Umbilical cord (tissue), 2 donors: ENCODE measurements around the gene VSTM5. TPM values are rescaled to one million over a fixed set of nuclear protein-coding genes. Genes with fewer than 3 reads are reported as not detected.
A peak's percentile ranks its signal among the peaks of the same experiment; 100 is the strongest.
"Not testable (repeated sequence)": the region's sequence is repeated elsewhere in the genome, so short reads cannot be mapped to it uniquely, and the experiment has no call there.

Source experiments
- DNase-seq: peaks from one replicate; pipeline ENCODE4 v3.0.0-alpha.2; 2015; ENCODE audit warnings: low spot score
- total RNA-seq: library from RNA; depleted of rRNA; stranded (reverse); fragments of >200 nt; gene quantifications from one replicate; pipeline ENCODE4 v1.2.3, GENCODE V29; 2014; ENCODE audit warnings: low replicate concordance; ENCODE audit not compliant: insufficient read depth

Gene VSTM5, protein sequence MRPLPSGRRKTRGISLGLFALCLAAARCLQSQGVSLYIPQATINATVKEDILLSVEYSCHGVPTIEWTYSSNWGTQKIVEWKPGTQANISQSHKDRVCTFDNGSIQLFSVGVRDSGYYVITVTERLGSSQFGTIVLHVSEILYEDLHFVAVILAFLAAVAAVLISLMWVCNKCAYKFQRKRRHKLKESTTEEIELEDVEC
- 5.3 TPM for total RNA-seq

DNA sequence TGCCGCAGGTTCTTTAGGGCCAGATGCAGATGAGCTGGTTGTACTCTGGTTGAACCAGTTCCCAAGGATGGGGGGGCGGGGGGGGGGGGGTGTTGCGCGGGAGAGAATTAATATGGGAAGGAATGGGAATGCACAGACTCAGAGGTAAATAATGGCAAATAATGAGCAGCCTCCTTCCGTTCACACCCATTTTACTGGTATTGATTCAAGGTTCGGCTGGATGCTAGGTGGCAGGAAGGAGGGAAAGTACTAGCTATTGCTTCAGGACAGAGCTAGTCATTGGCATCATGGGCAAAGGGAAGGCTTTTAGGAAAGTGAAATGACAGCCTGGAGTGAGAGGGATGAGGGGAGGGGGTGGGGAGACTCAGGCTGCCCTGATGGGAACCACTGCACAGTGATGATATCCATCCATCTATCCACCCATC is at the start of gene VSTM5:
VSTM5 (minus strand) TSS at position 25 of the 425 bp plus-strand sequence. CDS start 116 bp downstream, outside the sequence.
- no peak for DNase-seq

DNA sequence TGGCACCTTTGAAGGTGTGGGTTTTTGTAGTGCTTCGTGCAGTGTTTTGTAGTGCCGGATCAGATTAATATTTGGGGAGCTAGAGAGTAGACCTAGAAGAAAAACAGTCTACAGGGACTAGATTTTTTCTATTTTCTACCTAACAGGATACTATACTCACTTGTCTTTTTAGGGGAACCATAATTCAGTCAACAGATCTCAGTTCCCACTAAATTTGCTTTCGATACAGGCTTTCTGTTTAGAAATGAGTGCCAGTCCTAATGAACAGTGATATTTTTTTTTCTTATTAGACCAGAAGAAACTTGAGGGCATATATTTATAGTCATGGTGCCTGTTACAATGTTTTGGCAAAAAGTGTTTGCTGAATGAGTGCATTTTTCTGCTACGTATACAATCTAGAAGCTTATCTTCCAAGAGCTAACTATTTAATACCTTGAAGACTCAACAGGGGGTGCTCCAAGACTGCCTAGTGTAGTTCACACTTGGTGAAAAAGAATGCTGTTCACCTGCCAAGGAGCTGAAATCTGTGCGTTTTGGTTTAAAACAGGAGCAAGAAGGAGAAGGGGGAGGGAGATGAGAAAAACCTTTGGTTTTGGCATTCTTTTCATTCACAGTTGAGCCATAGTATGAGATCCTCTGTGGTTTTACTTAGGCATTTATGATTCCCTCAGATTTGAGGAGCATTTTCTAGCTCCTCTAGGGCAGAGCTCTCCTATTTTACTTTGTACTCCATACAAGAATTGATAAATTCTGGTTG is 44.9 kb upstream of the VSTM5 start:
- peak; percentile 79 for DNase-seq

DNA sequence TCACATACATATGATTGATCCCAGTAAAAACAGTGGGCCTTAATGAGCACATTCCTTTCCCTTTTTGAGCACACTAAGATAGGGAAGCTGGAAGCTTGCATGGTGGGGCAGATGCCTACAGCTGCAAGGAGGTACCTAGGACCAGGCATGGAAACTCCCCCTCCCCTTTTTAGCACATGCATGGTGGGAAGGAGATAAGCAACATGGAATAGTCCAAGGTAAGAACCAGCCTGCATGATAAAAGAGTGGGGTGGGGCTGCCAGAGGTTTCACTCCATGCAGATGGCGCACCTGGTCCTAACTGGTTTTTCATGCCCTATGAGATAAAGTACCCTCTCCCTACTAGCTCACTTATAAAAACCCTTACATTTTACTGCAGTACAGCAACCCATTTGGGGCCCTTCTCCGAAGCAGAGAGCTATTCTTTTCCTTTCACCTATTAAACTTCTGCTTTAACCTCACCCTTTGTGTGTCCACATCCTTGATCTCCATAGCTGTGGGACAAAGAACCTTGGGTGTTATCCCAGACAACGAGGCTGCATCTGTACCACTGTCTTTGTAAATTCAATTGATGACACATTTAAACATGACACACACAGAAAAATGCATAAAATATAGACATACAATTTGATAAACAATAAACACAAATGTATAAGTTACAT is 40.1 kb upstream of the VSTM5 start:
- DNase-seq: no peak

DNA sequence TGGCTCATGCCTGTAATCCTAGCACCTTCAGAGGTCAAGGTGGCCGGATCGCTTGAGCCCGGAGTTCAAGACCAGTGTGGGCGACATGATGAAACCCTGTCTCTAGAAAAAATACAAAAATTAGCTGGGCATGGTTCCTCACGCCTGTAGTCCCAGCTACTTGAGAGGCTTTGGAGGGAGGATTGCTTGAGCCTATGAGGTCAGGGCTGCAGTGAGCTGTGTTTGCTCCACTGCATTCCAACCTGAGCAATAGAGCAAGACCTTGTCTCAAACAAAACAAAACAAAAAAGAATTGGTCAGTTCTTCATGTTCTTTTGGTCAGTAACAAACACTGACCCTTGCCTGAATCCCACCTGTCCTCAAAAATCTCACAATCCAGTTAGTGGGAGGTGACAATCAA is 36.7 kb upstream of the VSTM5 start:
- no peak for DNase-seq

DNA sequence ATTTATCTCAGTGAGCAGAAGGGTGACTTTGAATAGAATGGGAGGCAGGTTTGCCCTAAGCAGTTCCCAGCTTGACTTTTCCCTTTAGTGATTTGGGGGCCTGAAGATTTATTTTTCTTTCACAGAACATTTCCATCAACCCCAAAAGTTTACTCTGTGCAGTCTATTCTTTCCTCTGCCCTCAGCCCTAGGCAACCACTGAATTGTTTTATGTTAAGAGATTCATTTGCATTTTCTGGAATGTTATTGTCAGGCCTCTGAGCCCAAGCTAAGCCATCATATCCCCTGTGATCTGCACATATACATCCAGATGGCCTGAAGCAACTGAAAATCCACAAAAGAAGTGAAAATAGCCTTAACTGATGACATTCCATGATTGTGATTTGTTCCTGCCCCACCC is 28.7 kb upstream of the VSTM5 start:
- DNase-seq: not testable (repeated sequence)

DNA sequence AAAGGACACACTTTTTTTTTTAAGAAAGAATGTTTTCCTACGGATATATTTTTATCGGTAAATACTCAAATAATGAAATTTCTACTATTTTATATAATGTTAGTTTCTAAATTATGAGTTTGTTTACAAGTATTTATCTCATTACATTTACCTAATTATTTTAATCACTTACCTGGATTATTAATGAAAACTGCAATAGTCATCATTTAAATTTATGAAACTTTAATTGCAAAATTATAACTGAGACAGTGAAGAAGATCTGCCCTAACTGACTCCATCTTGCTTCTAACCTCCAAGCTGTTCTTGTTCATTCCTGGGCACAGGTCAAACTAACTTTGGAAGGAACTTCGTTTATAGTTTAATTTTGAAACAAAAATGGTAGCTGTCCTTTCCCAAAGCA is 25.2 kb upstream of the VSTM5 start:
- DNase-seq: no peak

DNA sequence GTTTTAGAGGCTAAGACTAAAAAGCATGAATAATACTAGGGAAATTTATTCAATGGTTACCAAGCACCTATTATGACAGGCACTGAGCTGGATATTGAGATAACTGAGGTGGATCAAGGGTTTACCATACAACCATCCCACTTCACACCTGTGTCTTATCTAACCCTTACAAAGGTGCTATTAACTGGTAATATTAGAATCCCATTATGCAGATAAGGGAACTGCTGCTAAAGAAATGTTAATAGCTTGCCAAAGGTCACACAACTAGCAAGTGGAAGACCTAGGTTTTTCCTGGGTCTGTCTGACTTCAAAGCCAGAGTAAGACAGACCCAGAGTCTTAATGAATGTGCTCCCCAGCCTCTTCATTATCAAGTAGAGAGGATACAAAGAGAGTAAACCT is 21.1 kb upstream of the VSTM5 start:
- no peak for DNase-seq

DNA sequence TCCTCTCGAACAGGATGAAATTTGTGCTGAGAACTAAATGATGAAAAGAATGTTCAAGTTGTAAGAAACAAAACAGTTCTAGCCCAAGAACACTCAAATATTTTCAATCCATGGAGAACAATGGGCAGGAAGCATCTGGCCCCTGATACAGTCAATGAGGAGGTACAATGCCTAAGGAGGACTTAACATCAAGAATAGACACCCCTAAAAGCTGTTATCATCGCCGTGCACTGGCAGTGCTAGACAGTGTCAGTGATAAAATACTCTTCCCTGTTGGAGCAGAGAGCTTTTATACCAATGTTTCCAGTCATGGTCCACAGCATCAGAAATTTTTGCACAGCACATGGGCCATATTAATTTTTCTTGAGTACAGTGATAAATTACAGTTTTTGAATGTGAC is 20.2 kb upstream of the VSTM5 start:
- no peak for DNase-seq

DNA sequence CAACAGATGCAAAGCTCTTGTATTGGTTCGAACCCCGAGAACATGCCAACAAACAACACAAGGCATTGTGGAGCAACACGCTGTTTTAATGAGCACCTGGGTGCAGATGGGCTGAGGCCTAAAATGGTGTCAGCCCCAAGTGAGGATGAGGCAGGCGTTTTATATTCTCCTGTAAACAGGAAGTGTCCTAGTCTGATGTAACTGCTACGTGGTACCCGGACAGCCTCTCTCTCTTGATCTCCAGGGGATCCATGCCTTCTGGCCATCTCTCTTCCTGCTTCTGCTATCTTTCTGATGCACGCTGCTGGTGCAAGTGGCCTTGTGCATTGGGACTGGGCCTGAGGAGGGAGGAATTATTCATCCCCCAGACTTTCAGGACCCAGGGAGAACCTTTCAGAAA is 19.4 kb upstream of the VSTM5 start:
- no peak for DNase-seq

DNA sequence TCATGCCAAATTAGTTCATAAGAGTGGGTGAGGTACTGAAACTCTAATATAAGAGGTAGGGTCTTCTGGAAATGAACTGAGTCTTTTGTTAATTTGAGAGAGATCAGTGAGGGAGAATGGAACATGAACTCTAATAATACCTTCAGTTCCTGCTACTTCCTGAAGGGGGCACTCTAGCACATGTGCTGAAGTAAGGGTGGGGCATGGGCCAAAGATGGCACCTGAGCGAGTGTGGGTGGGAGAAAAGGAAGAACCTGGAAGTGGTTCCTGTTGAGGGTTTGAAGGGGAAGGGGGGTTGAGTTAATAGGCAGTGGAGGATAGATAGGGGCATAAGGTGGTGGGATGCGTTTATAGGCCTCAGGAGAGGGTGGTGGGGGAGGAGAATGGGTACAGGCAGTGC is 18.0 kb upstream of the VSTM5 start:
- not testable (repeated sequence) for DNase-seq

DNA sequence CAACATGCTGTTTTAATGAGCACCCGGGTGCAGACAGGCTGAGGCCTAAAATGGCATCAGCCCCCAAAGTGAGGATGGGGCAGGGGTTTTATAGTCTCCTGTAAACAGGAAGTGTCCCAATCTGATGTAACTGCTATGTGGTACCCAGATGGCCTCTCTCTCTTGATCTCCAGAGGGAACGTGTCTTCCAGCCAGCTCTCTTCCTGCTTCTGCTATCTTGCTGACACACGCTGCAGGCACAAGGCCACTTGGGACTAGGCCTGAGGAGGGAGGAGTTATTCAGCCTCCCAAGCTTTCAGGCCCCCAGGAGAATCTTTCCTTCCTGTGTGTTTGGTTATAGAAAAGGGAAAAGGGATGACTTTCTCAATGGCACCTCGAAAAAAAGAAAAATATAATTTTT is 11.4 kb upstream of the VSTM5 start:
- DNase-seq: peak; percentile 13

DNA sequence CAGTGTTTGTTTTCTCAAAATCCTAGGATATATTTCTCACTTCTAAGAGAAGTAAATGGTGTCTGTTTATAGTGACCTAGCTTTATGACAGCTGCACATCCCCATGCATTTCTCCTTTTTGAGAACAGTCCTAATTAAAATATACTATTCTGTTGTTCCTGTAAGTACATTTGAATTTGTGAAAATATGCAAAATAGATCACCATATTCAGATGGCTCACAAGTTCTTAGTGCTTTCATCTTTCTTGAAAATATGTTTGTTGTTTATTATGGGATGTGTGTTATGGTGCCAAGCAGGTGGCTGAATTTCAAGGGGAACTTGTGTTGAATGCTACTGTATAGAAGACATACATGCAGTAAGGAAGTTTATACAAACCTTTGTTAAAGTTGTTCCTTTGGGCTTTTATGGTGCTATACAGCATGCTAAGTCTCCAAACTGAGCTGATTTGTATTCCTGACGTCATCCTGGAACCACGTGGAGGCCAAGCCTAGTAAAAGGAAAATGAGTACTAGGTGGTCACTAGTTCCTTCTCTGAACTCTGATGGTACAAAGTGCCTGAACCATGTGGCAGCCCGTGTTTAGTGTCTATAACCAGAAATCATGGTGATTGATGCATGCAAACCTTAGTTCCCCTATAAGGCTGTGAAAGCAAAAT is 7.8 kb upstream of the VSTM5 start:
- DNase-seq: no peak

DNA sequence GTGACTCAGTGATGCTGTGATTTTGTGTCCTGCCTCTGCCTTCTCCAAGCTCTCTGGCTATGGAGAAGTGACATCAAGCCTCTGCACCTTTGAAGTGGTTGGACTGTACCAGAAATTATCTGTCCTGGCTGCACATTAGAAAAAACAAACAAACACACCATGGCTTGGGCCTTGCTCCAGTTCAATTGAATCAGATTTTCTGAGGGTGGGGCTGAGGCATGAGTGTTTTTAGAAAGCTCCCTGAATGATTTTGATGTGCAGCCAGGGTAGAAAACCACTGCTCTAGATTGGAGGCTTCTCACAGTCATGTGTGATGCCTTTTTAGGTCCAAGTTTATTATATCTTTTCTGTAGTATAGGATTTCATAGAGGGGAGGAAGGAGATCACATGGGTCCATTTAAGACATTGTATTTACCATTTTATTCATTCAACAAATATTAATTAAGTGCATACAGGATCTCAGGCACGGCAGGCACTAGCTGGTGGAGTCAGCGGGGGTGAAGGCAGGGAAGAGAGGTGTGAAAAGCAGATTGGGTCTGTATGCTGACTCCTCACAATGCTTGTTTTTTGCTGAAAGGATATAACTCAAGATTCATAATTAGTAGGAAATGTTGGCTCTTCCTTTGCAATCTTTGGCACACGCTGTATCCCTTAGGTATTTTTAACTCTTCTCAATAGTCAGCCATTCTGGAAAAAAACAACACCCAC is 7.1 kb upstream of the VSTM5 start:
- peak; percentile 3 for DNase-seq

DNA sequence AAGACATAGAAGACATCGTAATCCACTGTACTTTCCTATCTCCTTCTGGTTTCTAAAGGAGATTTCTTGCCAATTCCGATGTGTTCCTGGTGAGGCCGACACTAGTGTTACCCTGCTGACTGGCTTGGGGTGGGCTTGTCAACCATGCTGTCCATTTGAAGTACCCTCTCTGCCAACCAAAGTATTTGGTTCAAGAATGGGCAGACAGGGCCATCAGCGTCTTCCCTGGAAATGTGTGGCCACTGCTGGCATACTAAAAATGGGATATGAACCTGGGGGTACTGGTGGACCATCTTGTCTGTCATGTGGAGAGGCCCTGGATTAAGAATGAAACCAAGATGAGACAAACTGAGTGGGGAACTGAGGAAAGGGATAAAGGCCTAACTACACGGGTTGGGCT is 1.8 kb upstream of the VSTM5 start:
- no peak for DNase-seq

DNA sequence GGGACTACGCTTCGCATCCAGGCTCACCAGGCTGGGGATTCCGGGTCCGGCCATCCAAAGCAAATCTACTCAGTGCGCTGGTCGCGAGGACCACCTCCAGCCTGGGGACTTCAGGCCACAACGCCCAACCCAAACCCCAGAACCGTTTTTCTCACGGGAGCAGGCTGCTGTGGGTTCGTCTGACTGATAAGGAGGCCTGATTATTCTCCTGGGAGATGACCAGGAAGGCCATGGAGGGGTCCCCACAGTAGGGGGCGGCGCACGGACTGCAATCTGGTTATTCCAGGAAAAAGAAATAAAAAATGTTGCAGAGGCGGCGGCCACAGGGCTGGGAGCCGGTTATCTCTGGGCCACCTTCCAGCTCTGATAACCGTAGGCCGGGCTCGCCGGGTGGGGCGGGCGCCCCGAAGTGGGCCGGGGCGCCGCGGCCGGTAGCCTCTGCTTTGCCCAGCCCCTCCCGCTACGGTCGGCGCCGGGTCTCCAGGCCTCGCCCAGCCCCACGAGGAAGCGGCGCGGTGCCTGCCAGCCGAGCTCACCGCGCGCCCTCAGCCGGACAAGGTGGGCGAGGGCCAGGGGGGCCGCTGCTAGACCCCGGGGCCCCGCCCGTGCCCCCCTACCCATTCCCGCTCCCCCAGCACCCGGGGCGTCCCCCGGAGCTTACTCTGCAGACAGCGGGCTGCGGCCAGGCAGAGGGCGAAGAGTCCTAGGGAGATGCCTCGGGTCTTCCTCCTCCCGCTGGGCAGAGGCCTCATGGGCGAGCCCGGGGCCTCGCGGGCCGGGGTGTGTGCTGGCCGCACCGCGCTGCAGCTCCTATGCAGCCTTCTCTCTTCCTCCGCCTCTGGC is 446 bp downstream of the VSTM5 start:
- DNase-seq: peak; percentile 43

DNA sequence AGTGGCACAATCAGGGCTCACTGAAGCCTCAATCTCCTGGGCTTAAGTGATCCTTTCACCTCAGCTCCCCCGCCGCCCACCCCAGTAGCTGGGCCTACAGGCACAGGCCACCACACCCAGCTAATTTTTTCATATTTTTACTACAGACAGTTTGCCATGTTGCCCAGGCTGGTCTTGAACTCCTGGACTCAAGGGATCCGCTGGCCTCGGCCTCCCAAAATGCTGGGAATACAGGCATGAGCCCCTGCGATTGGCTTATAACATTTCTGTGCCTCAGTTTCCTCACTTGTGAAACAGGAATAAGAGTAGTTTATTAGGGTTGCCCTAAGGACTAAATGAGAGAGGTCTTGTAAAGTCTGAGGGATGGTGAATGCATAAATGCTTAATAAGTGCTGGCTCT is 1.2 kb downstream of the VSTM5 start:
- no peak for DNase-seq

DNA sequence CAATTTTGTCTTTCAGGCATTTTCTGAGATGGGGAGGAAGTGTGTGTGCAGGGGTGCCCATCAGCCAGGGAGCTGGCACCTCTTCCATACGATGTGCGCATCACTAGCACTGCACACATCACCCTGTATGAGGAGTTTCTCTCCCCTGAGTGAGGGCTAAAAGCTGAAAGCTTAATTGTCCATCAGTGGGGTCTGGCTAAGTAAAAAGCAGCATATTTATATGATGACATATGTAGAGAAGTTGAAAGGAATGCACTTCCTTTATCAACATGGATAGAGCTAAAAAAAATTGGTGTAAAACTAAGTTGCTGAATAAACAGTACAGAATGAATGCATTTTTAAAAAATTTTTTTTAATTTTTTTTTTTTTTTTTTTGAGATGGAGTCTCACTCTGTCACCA is 4.0 kb downstream of the VSTM5 start:
- peak; percentile 29 for DNase-seq

DNA sequence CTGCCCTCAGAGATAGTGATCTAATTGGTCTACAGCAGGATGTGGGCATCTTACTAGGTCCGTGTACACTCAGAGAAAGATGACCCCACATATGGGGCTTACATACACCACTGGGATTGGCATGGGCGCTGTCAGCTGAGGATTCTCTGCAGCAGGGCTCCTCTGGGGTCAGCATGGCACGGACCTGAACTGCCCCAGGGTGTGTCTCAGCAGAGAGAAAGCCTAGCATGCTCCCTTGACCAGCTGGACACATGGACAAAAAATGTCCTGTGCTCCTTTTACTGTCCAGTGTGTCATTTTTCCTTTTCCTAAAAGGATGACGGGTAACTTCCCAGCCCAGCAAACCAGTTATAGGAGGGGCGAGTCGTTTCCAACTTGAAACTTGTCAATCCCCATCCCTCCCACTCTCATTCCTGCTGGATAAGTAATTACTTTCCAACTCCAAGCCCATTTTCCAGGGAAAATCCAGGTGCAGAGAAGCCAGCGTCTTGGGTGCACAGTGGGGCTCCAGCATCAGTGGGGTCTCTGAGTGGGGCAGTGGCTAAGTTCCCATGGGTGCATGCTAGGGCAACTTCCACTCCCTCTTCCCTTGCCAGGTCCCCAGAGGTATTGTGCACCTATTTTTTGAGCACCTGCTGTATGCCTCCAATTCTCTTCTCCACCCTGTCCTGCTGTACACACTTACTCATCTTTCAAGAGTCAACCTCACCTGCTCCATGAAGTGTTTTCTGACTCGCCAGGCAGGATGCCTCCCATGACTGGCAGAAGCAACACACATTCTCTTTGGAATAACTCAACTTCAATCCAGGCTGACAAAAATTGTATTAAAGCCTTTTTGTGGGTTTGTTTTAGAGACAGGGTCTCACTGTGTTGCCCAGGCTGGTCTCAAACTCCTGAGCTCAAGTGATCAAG is 5.0 kb downstream of the VSTM5 start:
- DNase-seq: no peak

DNA sequence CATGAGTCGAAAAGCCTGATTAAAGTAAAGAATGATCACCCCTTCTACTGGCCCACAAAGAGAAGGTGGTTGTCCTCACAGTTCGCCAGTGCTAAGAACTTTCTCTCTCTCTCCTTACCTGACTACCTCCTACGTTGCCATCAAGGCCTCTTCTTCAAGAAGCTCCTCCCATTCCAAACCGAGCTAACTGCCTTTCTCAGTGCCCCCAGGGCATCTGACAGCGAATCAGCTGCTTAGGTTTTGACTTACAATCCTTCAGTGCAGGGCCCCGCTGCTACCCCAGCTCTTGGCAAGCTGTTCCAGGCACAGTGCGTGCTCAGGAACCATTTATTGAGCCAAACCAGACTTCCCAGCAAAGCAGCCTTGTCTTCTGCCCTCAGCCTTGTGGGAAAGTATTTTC is 5.8 kb downstream of the VSTM5 start:
- DNase-seq: no peak

DNA sequence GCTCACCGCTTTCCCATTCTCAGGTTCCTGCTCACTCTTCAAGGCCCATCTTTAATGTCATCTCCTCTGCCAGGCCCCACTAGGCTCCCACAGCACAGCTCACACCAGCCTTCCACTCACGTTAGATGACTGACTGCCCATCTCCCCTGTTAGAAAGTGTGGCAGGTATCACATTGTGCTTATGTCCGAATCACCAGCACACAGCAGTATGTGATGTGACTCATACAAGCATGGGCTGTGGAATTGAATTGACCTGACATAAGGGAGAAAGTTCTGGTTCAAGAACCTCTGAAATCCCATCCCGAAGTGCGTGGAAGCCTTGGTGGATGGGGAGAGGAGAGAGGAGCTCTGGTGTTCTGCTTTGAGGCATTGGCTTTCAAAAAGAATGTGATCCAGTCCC is 6.5 kb downstream of the VSTM5 start:
- DNase-seq: no peak
